ENCODE measurements around the gene PACSIN2.

DNA sequence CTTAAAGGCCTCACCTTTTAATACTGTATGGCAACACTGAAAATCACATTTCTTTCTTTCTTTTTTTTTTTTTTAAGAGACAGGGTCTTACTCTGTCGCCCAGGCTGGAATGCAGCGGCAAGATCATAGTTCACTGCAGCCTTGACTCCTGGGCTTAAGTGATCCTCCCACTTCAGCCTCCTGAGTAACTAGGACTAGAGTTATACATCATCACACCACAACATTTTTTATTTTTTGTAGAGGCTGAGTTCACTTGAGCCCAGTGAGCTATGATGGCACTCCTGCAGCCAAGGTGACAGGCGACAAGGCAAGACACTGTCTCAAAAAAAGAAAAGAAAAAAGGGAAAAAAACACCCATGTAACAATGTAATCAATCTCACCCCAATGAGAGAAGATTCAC is 167.8 kb downstream of the PACSIN2 start:
- TF ChIP-seq EP300 (IDR thresholded peaks at IDR 0.05) (no peak), NR3C1 (IDR thresholded peaks at IDR 0.05) (no peak), JUN (IDR thresholded peaks at IDR 0.05) (no peak), KDM1A (IDR thresholded peaks at IDR 0.05; ENCODE audit: low read depth) (no peak), RNF2 (IDR thresholded peaks at IDR 0.05; ENCODE audit: borderline replicate concordance, low read depth) (no peak), RCOR1 (IDR thresholded peaks at IDR 0.05; ENCODE audit: low read depth, low read length) (no peak), SREBF2 (IDR thresholded peaks at IDR 0.05) (no peak), MYC (IDR thresholded peaks at IDR 0.05; ENCODE audit: borderline replicate concordance, low read length) (no peak), HOXB5 (CRISPR knock-in tag; IDR thresholded peaks at IDR 0.05) (no peak)
- TF ChIP-seq, protein P1, sequence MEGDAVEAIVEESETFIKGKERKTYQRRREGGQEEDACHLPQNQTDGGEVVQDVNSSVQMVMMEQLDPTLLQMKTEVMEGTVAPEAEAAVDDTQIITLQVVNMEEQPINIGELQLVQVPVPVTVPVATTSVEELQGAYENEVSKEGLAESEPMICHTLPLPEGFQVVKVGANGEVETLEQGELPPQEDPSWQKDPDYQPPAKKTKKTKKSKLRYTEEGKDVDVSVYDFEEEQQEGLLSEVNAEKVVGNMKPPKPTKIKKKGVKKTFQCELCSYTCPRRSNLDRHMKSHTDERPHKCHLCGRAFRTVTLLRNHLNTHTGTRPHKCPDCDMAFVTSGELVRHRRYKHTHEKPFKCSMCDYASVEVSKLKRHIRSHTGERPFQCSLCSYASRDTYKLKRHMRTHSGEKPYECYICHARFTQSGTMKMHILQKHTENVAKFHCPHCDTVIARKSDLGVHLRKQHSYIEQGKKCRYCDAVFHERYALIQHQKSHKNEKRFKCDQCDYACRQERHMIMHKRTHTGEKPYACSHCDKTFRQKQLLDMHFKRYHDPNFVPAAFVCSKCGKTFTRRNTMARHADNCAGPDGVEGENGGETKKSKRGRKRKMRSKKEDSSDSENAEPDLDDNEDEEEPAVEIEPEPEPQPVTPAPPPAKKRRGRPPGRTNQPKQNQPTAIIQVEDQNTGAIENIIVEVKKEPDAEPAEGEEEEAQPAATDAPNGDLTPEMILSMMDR (IDR thresholded peaks at IDR 0.05): no peak
- TF ChIP-seq, protein P2, sequence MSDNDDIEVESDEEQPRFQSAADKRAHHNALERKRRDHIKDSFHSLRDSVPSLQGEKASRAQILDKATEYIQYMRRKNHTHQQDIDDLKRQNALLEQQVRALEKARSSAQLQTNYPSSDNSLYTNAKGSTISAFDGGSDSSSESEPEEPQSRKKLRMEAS (IDR thresholded peaks at IDR 0.05): no peak
- TF ChIP-seq, protein P3, sequence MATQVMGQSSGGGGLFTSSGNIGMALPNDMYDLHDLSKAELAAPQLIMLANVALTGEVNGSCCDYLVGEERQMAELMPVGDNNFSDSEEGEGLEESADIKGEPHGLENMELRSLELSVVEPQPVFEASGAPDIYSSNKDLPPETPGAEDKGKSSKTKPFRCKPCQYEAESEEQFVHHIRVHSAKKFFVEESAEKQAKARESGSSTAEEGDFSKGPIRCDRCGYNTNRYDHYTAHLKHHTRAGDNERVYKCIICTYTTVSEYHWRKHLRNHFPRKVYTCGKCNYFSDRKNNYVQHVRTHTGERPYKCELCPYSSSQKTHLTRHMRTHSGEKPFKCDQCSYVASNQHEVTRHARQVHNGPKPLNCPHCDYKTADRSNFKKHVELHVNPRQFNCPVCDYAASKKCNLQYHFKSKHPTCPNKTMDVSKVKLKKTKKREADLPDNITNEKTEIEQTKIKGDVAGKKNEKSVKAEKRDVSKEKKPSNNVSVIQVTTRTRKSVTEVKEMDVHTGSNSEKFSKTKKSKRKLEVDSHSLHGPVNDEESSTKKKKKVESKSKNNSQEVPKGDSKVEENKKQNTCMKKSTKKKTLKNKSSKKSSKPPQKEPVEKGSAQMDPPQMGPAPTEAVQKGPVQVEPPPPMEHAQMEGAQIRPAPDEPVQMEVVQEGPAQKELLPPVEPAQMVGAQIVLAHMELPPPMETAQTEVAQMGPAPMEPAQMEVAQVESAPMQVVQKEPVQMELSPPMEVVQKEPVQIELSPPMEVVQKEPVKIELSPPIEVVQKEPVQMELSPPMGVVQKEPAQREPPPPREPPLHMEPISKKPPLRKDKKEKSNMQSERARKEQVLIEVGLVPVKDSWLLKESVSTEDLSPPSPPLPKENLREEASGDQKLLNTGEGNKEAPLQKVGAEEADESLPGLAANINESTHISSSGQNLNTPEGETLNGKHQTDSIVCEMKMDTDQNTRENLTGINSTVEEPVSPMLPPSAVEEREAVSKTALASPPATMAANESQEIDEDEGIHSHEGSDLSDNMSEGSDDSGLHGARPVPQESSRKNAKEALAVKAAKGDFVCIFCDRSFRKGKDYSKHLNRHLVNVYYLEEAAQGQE (IDR thresholded peaks at IDR 0.05): no peak

All from A549 (cell line).